Endothelial cell of umbilical vein (primary cell): ENCODE measurements around the gene AKAP6. TPM values are rescaled to one million over a fixed set of nuclear protein-coding genes. Genes with fewer than 3 reads are reported as not detected.

Experiments
- BruUV-seq: library from RNA; stranded (reverse); fragments of 400-500 nt; replicated peaks from 2 replicates; lab custom pipeline; 2021; lab: Mats Ljungman, UMichigan
- CTCF ChIA-PET: fragments of 300-600, 350-600 bp; sonication (Branson Sonifier 250); formaldehyde crosslinking; loops from one replicate; lab custom pipeline; 2021; ENCODE audit warnings: antibody characterized with exemption, inconsistent platforms; lab: Charles Lee
- POLR2A ChIA-PET: fragments of 300-600, 350-600 bp; sonication (Branson Sonifier 250); formaldehyde crosslinking; loops from one replicate; lab custom pipeline; 2021; ENCODE audit warnings: antibody characterized with exemption, inconsistent platforms; lab: Charles Lee
- DNase-seq: peaks from one replicate; pipeline ENCODE4 v3.0.0-alpha.2; 2011; ENCODE audit warnings: low read depth, low spot score
- FAIRE-seq: peaks from 2 replicates; lab custom pipeline; 2011; peaks lifted over from hg19 to GRCh38; lab: Jason Lieb, UNC
- H2AFZ ChIP-seq: 2 replicates; pipeline ENCODE4 v1.6.0; 2012; ENCODE audit warnings: low read depth, low read length, control low read depth, inconsistent platforms
- H3K27ac ChIP-seq: 2 replicates; pipeline ENCODE4 v1.5.1; 2011; ENCODE audit warnings: low read depth, mild to moderate bottlenecking, control low read depth, low read length, moderate library complexity; ENCODE audit not compliant: insufficient read depth
- H3K27me3 ChIP-seq, 2 experiments: 2 replicates each; pipeline versions ENCODE4 v1.6.0 to v1.6.1; 2011; ENCODE audit warnings: low read length in 2 of 2, mixed read lengths in 1 of 2; ENCODE audit not compliant: control insufficient read depth in 2 of 2, insufficient read depth in 2 of 2
- H3K36me3 ChIP-seq, 2 experiments: 2 replicates in 1 of 2; 3 replicates in 1 of 2; pipeline ENCODE4 v1.5.1; 2011; ENCODE audit warnings: low read length in 2 of 2, mild to moderate bottlenecking in 1 of 2, moderate library complexity in 1 of 2; ENCODE audit not compliant: control insufficient read depth in 2 of 2, insufficient read depth in 2 of 2; ENCODE audit errors: extremely low read depth in 1 of 2
- H3K4me1 ChIP-seq: 3 replicates; pipeline ENCODE4 v1.5.1; 2011; ENCODE audit warnings: mild to moderate bottlenecking, low read length; ENCODE audit not compliant: control insufficient read depth, insufficient read depth; ENCODE audit errors: extremely low read depth
- H3K4me2 ChIP-seq: 2 replicates; pipeline ENCODE4 v1.6.1; 2011; ENCODE audit warnings: low read length, control low read depth, mixed read lengths; ENCODE audit not compliant: insufficient read depth
- H3K4me3 ChIP-seq, 3 experiments: fragments of 200-600 bp in 1 of 3; sonication (generic), shearing (Covaris generic) in 1 of 3; replicated peaks in 1 of 3; 2 replicates each; pipeline ENCODE4 v1.5.1; 2011 to 2016; ENCODE audit warnings: control low read depth in 3 of 3, low read length in 3 of 3, mild to moderate bottlenecking in 2 of 3, inconsistent platforms in 1 of 3, low read depth in 1 of 3, moderate library complexity in 1 of 3; ENCODE audit not compliant: insufficient read depth in 1 of 3
- H3K79me2 ChIP-seq: 2 replicates; pipeline ENCODE4 v1.6.0; 2012; ENCODE audit warnings: low read length, inconsistent platforms; ENCODE audit not compliant: control insufficient read depth, insufficient read depth
- H3K9ac ChIP-seq: replicated peaks from 2 replicates; pipeline ENCODE3; 2011; ENCODE audit warnings: low read length, control low read depth; ENCODE audit not compliant: insufficient read depth; ENCODE audit errors: extremely low read depth
- H3K9me1 ChIP-seq: replicated peaks from 3 replicates; pipeline ENCODE4 v1.6.0; 2011; ENCODE audit warnings: mild to moderate bottlenecking, low read length; ENCODE audit not compliant: control insufficient read depth, insufficient read depth; ENCODE audit errors: extremely low read depth
- H3K9me3 ChIP-seq: replicated peaks from 2 replicates; pipeline ENCODE4 v1.5.1; 2012; ENCODE audit warnings: low read length, inconsistent platforms; ENCODE audit not compliant: control insufficient read depth, insufficient read depth
- H4K20me1 ChIP-seq: replicated peaks from 2 replicates; pipeline ENCODE3; 2011; ENCODE audit warnings: mild to moderate bottlenecking, low read length; ENCODE audit not compliant: control insufficient read depth, insufficient read depth; ENCODE audit errors: extremely low read depth
- EZH2 ChIP-seq: IDR thresholded peaks from 2 replicates; pipeline ENCODE4 v1.6.1; 2012; ENCODE audit warnings: borderline replicate concordance, low read depth, mild to moderate bottlenecking, moderate library complexity, low read length, inconsistent platforms; ENCODE audit not compliant: severe bottlenecking
- FOS ChIP-seq: IDR thresholded peaks from 2 replicates; pipeline ENCODE4 v1.6.1; 2011; ENCODE audit warnings: mild to moderate bottlenecking, low read length, moderate library complexity, borderline replicate concordance; ENCODE audit not compliant: insufficient read depth
- GATA2 ChIP-seq: IDR thresholded peaks from 2 replicates; pipeline ENCODE4 v1.7.0; 2011; ENCODE audit warnings: low read depth, mild to moderate bottlenecking, moderate library complexity, mixed read lengths, low read length; ENCODE audit not compliant: insufficient read length, insufficient read depth
- JUN ChIP-seq: IDR thresholded peaks from 2 replicates; pipeline ENCODE4 v1.6.1; 2011; ENCODE audit warnings: borderline replicate concordance, low read depth; ENCODE audit not compliant: insufficient read length, insufficient read depth
- MYC ChIP-seq: IDR thresholded peaks from one replicate; pipeline ENCODE4 v1.6.1; 2011; ENCODE audit warnings: mild to moderate bottlenecking, low read depth, low read length
- POLR2A ChIP-seq: IDR thresholded peaks from 2 replicates; pipeline ENCODE4 v1.6.1; 2012; ENCODE audit warnings: low read depth, mild to moderate bottlenecking, control low read depth, low read length
- POLR2AphosphoS5 ChIP-seq: IDR thresholded peaks from 2 replicates; pipeline ENCODE4 v1.6.1; 2012; ENCODE audit warnings: low read depth, mild to moderate bottlenecking, control low read depth, low read length, moderate library complexity; ENCODE audit not compliant: insufficient read depth
- dilution Hi-C: fragments of 300-500 bp; cut with MboI; formaldehyde crosslinking; loops from one replicate; pipeline ENCODE4 v1.15.0; 2019; ENCODE audit warnings: low sequenced_read_pairs; ENCODE audit not compliant: extremely low pct_ligation_motif_present
- intact Hi-C: fragments of 100-400 bp; cut with micrococcal nuclease; formaldehyde crosslinking; loops from one replicate; pipeline ENCODE4 v1.10.0; 2022
- polyA plus RNA-seq, 4 experiments: library from polyadenylated mRNA; depleted of rRNA in 3 of 4; stranded (reverse) in 3 of 4; unstranded in 1 of 4; fragments of >200 nt; gene quantifications; 2 replicates each; pipeline versions ENCODE4 v1.2.1 to v1.2.3, GENCODE V29; 2011 to 2012; ENCODE audit warnings: missing spikeins in 1 of 4
- total RNA-seq: library from RNA; stranded (reverse); gene quantifications from 2 replicates; pipeline ENCODE4 v1.2.3, GENCODE V29; 2021
- TF ChIP-seq, protein P1 (sequence below): IDR thresholded peaks from 2 replicates; pipeline ENCODE4 v1.6.1; 2011; ENCODE audit not compliant: insufficient read depth, insufficient read length
- TF ChIP-seq, protein P2 (sequence below), 2 donors: IDR thresholded peaks; 1 replicate in 1 of 2; 2 replicates in 1 of 2; pipeline ENCODE4 v1.5.1; 2011; ENCODE audit warnings: low read length in 2 of 2, mild to moderate bottlenecking in 2 of 2, moderate library complexity in 2 of 2, control low read depth in 1 of 2, inconsistent platforms in 1 of 2, low read depth in 1 of 2; ENCODE audit not compliant: insufficient read depth in 1 of 2; ENCODE audit errors: extremely low read depth in 1 of 2

Gene AKAP6
- total and polyA plus RNA-seq, 2 donors (not counting 3 experiments of a cell fraction or from before 2014, with no cell fraction given): 0.03 to 0.49 TPM

DNA sequence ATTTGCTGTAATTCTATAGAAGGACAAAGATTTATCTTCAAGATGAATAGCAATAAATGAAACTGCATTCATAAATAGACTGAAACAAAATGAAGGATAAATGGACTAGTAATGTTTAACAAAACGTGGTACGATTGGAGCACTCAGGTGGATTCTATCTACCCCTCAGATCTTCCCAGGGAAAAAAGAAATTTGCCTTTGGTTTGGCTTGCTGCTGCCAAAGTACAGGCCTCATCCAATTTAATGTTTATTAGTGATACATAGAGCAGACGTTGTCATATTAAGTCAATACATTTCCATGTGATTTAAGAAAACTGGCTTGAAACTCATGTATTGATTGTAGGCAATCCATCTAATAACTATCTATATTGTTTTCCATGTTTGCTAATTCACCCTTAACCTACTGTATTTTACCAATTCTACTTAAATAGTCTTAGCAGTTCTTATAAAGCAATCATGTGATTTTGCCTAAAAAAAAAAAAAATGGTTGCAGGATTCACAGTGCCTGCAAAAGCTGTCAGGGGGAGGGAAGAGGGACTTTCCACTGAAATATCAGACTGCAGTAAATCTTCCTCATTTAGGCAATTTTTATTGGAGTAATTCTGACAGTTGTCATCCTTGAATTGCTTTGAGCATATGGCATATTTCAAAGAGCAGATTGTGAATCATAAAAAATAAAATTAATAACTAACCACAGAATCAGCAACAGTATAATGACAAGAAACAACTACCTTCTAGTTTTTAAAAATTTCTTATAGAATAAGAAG, 367.4 kb downstream of the AKAP6 start:
- H3K79me2 ChIP-seq: no peaks in the 10 kb centered on the region
- no peaks in the 10 kb centered on the region for H3K9me3 ChIP-seq
- dilution Hi-C loops: no loop called here
- H3K9me1 ChIP-seq: no peaks in the 10 kb centered on the region
- ChIA-PET CTCF (no interaction called here), POLR2A (no interaction called here)
- intact Hi-C loops: loop anchor here (5.0 kb wide), 1 partner anchor 236 kb away; no protein-coding TSS in a partner anchor
- no peak overlapping the region for H3K4me3 ChIP-seq
- H4K20me1 ChIP-seq: no peaks in the 10 kb centered on the region
- H3K36me3 ChIP-seq: no peaks in the 10 kb centered on the region
- FAIRE-seq: no peak
- no peak for TF ChIP-seq POLR2A
- TF ChIP-seq, protein P1, sequence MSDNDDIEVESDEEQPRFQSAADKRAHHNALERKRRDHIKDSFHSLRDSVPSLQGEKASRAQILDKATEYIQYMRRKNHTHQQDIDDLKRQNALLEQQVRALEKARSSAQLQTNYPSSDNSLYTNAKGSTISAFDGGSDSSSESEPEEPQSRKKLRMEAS: no peak
- TF ChIP-seq, protein P2, sequence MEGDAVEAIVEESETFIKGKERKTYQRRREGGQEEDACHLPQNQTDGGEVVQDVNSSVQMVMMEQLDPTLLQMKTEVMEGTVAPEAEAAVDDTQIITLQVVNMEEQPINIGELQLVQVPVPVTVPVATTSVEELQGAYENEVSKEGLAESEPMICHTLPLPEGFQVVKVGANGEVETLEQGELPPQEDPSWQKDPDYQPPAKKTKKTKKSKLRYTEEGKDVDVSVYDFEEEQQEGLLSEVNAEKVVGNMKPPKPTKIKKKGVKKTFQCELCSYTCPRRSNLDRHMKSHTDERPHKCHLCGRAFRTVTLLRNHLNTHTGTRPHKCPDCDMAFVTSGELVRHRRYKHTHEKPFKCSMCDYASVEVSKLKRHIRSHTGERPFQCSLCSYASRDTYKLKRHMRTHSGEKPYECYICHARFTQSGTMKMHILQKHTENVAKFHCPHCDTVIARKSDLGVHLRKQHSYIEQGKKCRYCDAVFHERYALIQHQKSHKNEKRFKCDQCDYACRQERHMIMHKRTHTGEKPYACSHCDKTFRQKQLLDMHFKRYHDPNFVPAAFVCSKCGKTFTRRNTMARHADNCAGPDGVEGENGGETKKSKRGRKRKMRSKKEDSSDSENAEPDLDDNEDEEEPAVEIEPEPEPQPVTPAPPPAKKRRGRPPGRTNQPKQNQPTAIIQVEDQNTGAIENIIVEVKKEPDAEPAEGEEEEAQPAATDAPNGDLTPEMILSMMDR (IDR thresholded peaks at IDR 0.05; ENCODE audit: extremely low read depth in 1 of 2, insufficient read depth in 1 of 2, low read depth in 1 of 2, low read length in 2 of 2): no peak
- no peak for TF ChIP-seq JUN
- no peak for TF ChIP-seq EZH2
- TF ChIP-seq GATA2: no peak
- no peak for TF ChIP-seq FOS
- no peak for TF ChIP-seq POLR2AphosphoS5
- no peak for TF ChIP-seq MYC
- H2AFZ ChIP-seq: no peak overlapping the region
- no peak overlapping the region for H3K27ac ChIP-seq
- H3K9ac ChIP-seq: no peak overlapping the region
- BruUV-seq: no TSS peak
- no peak for DNase-seq
- H3K4me2 ChIP-seq: no peak overlapping the region
- peaks cover 0 to 2% of the 10 kb centered on the region in 2 experiments for H3K27me3 ChIP-seq
- H3K4me1 ChIP-seq: no peaks in the 10 kb centered on the region
